HepG2 (cell line): ENCODE data around the gene POLR1H. TPM values are rescaled to one million over a fixed set of nuclear protein-coding genes. Genes with fewer than 3 reads are reported as not detected.

Experiments used
- ATAC-seq: fragments of 200-7000 bp; cut with Tn5 transposase; 3 replicates; pipeline ENCODE4 v1.9.1; 2020; ENCODE audit warnings: mild to moderate bottlenecking, moderate library complexity
- BruUV-seq: library from RNA; stranded (reverse); fragments of 400-500 nt; replicated peaks from 2 replicates; lab custom pipeline; 2021; lab: Mats Ljungman, UMichigan
- CTCF ChIA-PET: fragments of 300-600 bp; formaldehyde crosslinking; extraction: SDS; loops from one replicate; lab custom pipeline; 2021; ENCODE audit warnings: low total read pairs, inconsistent platforms, low intra/inter-chr PET ratio; lab: Yijun Ruan, JAX
- POLR2A ChIA-PET: fragments of 350-600 bp; sonication (Branson Sonifier 250); formaldehyde crosslinking; loops from one replicate; lab custom pipeline; 2020; ENCODE audit warnings: antibody characterized with exemption, inconsistent platforms; lab: Yijun Ruan, JAX
- DNase-seq: peaks from one replicate; pipeline ENCODE4 v3.0.0-alpha.2; 2015; ENCODE audit warnings: low spot score
- FAIRE-seq: peaks from 3 replicates; lab custom pipeline; 2011; peaks lifted over from hg19 to GRCh38; lab: Jason Lieb, UNC
- H2AFZ ChIP-seq: one replicate; pipeline ENCODE4 v1.6.1; 2011; ENCODE audit warnings: low read length, inconsistent platforms
- H3K27ac ChIP-seq: fragments of 300-600 bp; 3 replicates; pipeline ENCODE4 v1.8.0; 2011; ENCODE audit warnings: mixed run types, mild to moderate bottlenecking, mixed read lengths, low read length, inconsistent platforms; ENCODE audit not compliant: insufficient read depth; ENCODE audit errors: extremely low read length
- H3K27me3 ChIP-seq, 2 experiments: fragments of 200-600 bp in 1 of 2; 2 replicates in 1 of 2; 3 replicates in 1 of 2; pipeline versions ENCODE4 v1.6.0 to v1.8.0; 2011; ENCODE audit warnings: low read length in 2 of 2, mild to moderate bottlenecking in 2 of 2, moderate library complexity in 2 of 2, inconsistent platforms in 1 of 2; ENCODE audit not compliant: insufficient read depth in 2 of 2, control insufficient read depth in 1 of 2
- H3K36me3 ChIP-seq, 2 experiments: fragments of 200-600 bp in 1 of 2; replicated peaks in 1 of 2; 2 replicates in 1 of 2; 3 replicates in 1 of 2; pipeline versions ENCODE4 v1.5.1 to v1.8.0; 2011; ENCODE audit warnings: low read length in 2 of 2, inconsistent platforms in 1 of 2; ENCODE audit not compliant: insufficient read depth in 2 of 2, control insufficient read depth in 1 of 2
- H3K4me1 ChIP-seq: 2 replicates; pipeline ENCODE4 v1.5.1; 2012; ENCODE audit warnings: low read length, inconsistent platforms; ENCODE audit not compliant: insufficient read depth
- H3K4me2 ChIP-seq: 2 replicates; pipeline ENCODE4 v1.6.0; 2011; ENCODE audit warnings: low read depth, low read length, inconsistent platforms
- H3K4me3 ChIP-seq, 3 experiments: fragments of 200-600 bp in 1 of 3; sonication (generic), shearing (Covaris generic) in 1 of 3; replicated peaks in 1 of 3; 2 replicates each; pipeline ENCODE4 v1.5.1; 2011 to 2016; ENCODE audit warnings: low read length in 3 of 3, inconsistent platforms in 2 of 3, low read depth in 2 of 3, mild to moderate bottlenecking in 2 of 3, control low read depth in 1 of 3, mixed read lengths in 1 of 3; ENCODE audit not compliant: insufficient read depth in 1 of 3
- H3K79me2 ChIP-seq: one replicate; pipeline ENCODE4 v1.6.1; 2011; ENCODE audit warnings: low read length, inconsistent platforms; ENCODE audit not compliant: insufficient read depth
- H3K9ac ChIP-seq: 2 replicates; pipeline ENCODE4 v1.6.0; 2011; ENCODE audit warnings: mild to moderate bottlenecking, low read depth, low read length, inconsistent platforms; ENCODE audit not compliant: insufficient read depth
- H3K9me3 ChIP-seq: 2 replicates; pipeline ENCODE4 v1.5.1; 2012; ENCODE audit warnings: mild to moderate bottlenecking, low read length
- H4K20me1 ChIP-seq: 2 replicates; pipeline ENCODE4 v1.6.0; 2011; ENCODE audit warnings: inconsistent platforms, mild to moderate bottlenecking, low read length, moderate library complexity; ENCODE audit not compliant: insufficient read depth
- EP300 ChIP-seq, 3 experiments: sonication (generic) in 1 of 3; formaldehyde crosslinking in 1 of 3; IDR thresholded peaks; 2 replicates each; pipeline versions ENCODE4 v1.5.1 to v1.6.1; 2011 to 2020; ENCODE audit warnings: low read depth in 2 of 3, low read length in 2 of 3, borderline replicate concordance in 1 of 3, improper control_type of control experiment in 1 of 3, mild to moderate bottlenecking in 1 of 3, missing genetic modification reagents in 1 of 3, moderate library complexity in 1 of 3
- KLF13 ChIP-seq: sonication (generic); formaldehyde crosslinking; IDR thresholded peaks from 2 replicates; pipeline ENCODE4 v1.4.0; 2020; ENCODE audit warnings: mild to moderate bottlenecking, missing genetic modification reagents
- MLLT10 ChIP-seq: sonication (generic); formaldehyde crosslinking; IDR thresholded peaks from 2 replicates; pipeline ENCODE4 v1.4.0; 2020; ENCODE audit warnings: missing genetic modification reagents
- NPAS2 ChIP-seq: sonication (generic); formaldehyde crosslinking; IDR thresholded peaks from 2 replicates; pipeline ENCODE4 v1.8.0; 2022; ENCODE audit warnings: mild to moderate bottlenecking, missing genetic modification reagents, borderline replicate concordance
- ONECUT2 ChIP-seq: sonication (generic); formaldehyde crosslinking; IDR thresholded peaks from 2 replicates; pipeline ENCODE4 v1.4.0; 2020; ENCODE audit warnings: missing genetic modification reagents
- REL ChIP-seq: sonication (generic); formaldehyde crosslinking; conservative IDR thresholded peaks from 2 replicates; pipeline ENCODE4 v1.8.0; 2022; ENCODE audit warnings: mild to moderate bottlenecking, missing genetic modification reagents, moderate library complexity
- SALL1 ChIP-seq: sonication (generic); formaldehyde crosslinking; IDR thresholded peaks from 2 replicates; pipeline ENCODE4 v1.8.0; 2022; ENCODE audit warnings: mild to moderate bottlenecking, missing genetic modification reagents
- SAP130 ChIP-seq: IDR thresholded peaks from 2 replicates; pipeline ENCODE4 v1.6.1; 2016; ENCODE audit warnings: low read depth
- SMYD3 ChIP-seq: sonication (generic); formaldehyde crosslinking; IDR thresholded peaks from 2 replicates; pipeline ENCODE4 v1.8.1; 2023; ENCODE audit warnings: mild to moderate bottlenecking, missing genetic modification reagents
- SOX5 ChIP-seq: IDR thresholded peaks from 2 replicates; pipeline ENCODE4 v1.6.1; 2016; ENCODE audit warnings: borderline replicate concordance
- SRSF1 ChIP-seq: fragments of 200-400 bp; formaldehyde crosslinking; optimal IDR thresholded peaks from 2 replicates; pipeline ENCODE3; 2017; ENCODE audit warnings: mild to moderate bottlenecking, low read depth, low read length, moderate library complexity
- TMF1 ChIP-seq: sonication (generic); formaldehyde crosslinking; IDR thresholded peaks from 2 replicates; pipeline ENCODE4 v1.8.1; 2022; ENCODE audit warnings: low read depth, missing genetic modification reagents
- TOPORS ChIP-seq: sonication (generic); formaldehyde crosslinking; IDR thresholded peaks from 2 replicates; pipeline ENCODE4 v1.8.0; 2023; ENCODE audit warnings: mild to moderate bottlenecking, missing genetic modification reagents
- TP53 ChIP-seq: sonication (generic); formaldehyde crosslinking; conservative IDR thresholded peaks from 2 replicates; pipeline ENCODE4 v1.4.0; 2020; ENCODE audit warnings: missing genetic modification reagents
- ZBTB10 ChIP-seq: sonication (generic); formaldehyde crosslinking; IDR thresholded peaks from 2 replicates; pipeline ENCODE4 v1.4.0; 2020; ENCODE audit warnings: missing genetic modification reagents, borderline replicate concordance
- ZNF260 ChIP-seq: sonication (generic); formaldehyde crosslinking; IDR thresholded peaks from 2 replicates; pipeline ENCODE4 v1.4.0; 2020; ENCODE audit warnings: missing genetic modification reagents, low read depth, mild to moderate bottlenecking, borderline replicate concordance
- ZNF703 ChIP-seq: sonication (generic); formaldehyde crosslinking; IDR thresholded peaks from 2 replicates; pipeline ENCODE4 v1.5.1; 2020; ENCODE audit warnings: missing genetic modification reagents, mild to moderate bottlenecking, moderate library complexity, borderline replicate concordance
- ZNF781 ChIP-seq: sonication (generic); formaldehyde crosslinking; IDR thresholded peaks from 2 replicates; pipeline ENCODE4 v1.5.1; 2020; ENCODE audit warnings: borderline replicate concordance, mild to moderate bottlenecking, missing genetic modification reagents; ENCODE audit errors: not compliant biosample characterization
- ZNF788 ChIP-seq: sonication (generic); formaldehyde crosslinking; IDR thresholded peaks from 2 replicates; pipeline ENCODE4 v1.5.0; 2020; ENCODE audit warnings: mild to moderate bottlenecking, missing genetic modification reagents, borderline replicate concordance
- WGBS: methylation state at CpG from one replicate; pipeline ENCODE4 v1.1.6; 2017; ENCODE audit warnings: low lambda C conversion rate; 5-methylcytosine and 5-hydroxymethylcytosine counted together
- in situ Hi-C: cut with HindIII; loops from 2 replicates; pipeline ENCODE4 v1.10.0; 2017; ENCODE audit warnings: low pct_unique_long_range_greater_than_20kb; ENCODE audit not compliant: extremely low pct_ligation_motif_present
- intact Hi-C: fragments of 100-400 bp; cut with micrococcal nuclease; formaldehyde crosslinking; loops from one replicate; pipeline ENCODE4 v1.10.0; 2022; ENCODE audit not compliant: unreplicated experiment
- polyA plus RNA-seq, 8 experiments: library from polyadenylated mRNA; depleted of rRNA in 3 of 8; stranded (reverse) in 7 of 8; unstranded in 1 of 8; fragments of >200 nt; fragmentation: Illumina TruSeq in 4 of 8; extraction: Trizol in 4 of 8; gene quantifications; 2 replicates each; pipeline versions ENCODE4 v1.2.1 to v1.2.3, GENCODE V29; 2011 to 2016; ENCODE audit warnings: low read depth in 4 of 8, missing spikeins in 1 of 8, mixed read lengths in 1 of 8; ENCODE audit not compliant: insufficient read depth in 1 of 8
- total RNA-seq, 5 experiments: library from RNA; depleted of rRNA; stranded (reverse); fragments of >200 nt; fragmentation: Illumina TruSeq; extraction: Trizol; gene quantifications; 2 replicates each; pipeline ENCODE4 v1.2.3, GENCODE V29; 2016; ENCODE audit warnings: low read depth in 1 of 5

POLR1H gene
- total and polyA plus RNA-seq, 2 of the 13 experiments (the other 11 are each of a cell fraction or from before 2014, with no cell fraction given) = 61.4 to 79.8 TPM

- Histone ChIP-seq H3K36me3 (no peaks in the 10 kb centered on the region), H3K4me2 (peak overlapping the region; percentile 96), H3K9ac (peak overlapping the region; percentile 79), H2AFZ (no peak overlapping the region), H3K27me3 (no peaks in the 10 kb centered on the region; a peak in 1 of 5 replicates), H3K79me2 (peaks cover 9% of the 10 kb centered on the region), H3K27ac (peak overlapping the region; percentile 79), H3K4me3 (peak overlapping the region; percentile 63 to 77 (median 71)), H3K4me1 (peaks cover 80% of the 10 kb centered on the region), H3K9me3 (no peaks in the 10 kb centered on the region), H4K20me1 (no peaks in the 10 kb centered on the region)
- CTCF ChIA-PET = interaction anchor here (3.4 to 6.0 kb wide), 2 partner anchors 30 to 69 kb away, joined by 46 to 140 read pairs; no protein-coding TSS in a partner anchor
- in situ Hi-C loops = loop anchor here (5.0 kb wide), 1 partner anchor 71 kb away; no protein-coding TSS in a partner anchor
- DNase-seq (peak; percentile 92), FAIRE-seq (peak; percentile 77), ATAC-seq (peak; percentile 65)
- intact Hi-C loops = no loop called here
- POLR2A ChIA-PET = interaction anchor here (1.0 to 3.1 kb wide), 17 partner anchors 8 to 193 kb away, joined by 3 to 35 read pairs (median 9); partner anchors contain the start of genes POLR1H, PPP1R11, TRIM15 and TRIM26
- 1% methylated on average over 34 of the region's 47 CpGs for WGBS
- no TSS peak for BruUV-seq
- TF ChIP-seq NPAS2 (CRISPR knock-in tag) = peak; percentile 81; the same call in 1 of the 2 replicates
- no peak for TF ChIP-seq TMF1 (CRISPR knock-in tag)
- TF ChIP-seq TOPORS (CRISPR knock-in tag) = no peak
- 0 out of 2 replicates have a peak, but pooled peaks have one; percentile 65 for TF ChIP-seq ZNF260
- TF ChIP-seq REL (CRISPR knock-in tag) = peak; percentile 85
- TF ChIP-seq ZBTB10 (CRISPR knock-in tag) = peak; percentile 98
- no peak for TF ChIP-seq KLF13 (CRISPR knock-in tag)
- TF ChIP-seq EP300 (IDR thresholded peaks at IDR 0.05; ENCODE audit: low read depth in 2 of 2, low read length in 2 of 2) = peak in 1 of 2 experiments; percentile 72; a peak in 2 of 4 replicates
- TF ChIP-seq EP300 (CRISPR knock-in tag; IDR thresholded peaks at IDR 0.05; ENCODE audit: borderline replicate concordance) = peak; percentile 45; the same call in 1 of the 2 replicates
- no peak for TF ChIP-seq SMYD3 (CRISPR knock-in tag)
- no peak for TF ChIP-seq ONECUT2 (CRISPR knock-in tag)
- 0 out of 2 replicates have a peak, but pooled peaks have one; percentile 75 for TF ChIP-seq ZNF703 (CRISPR knock-in tag)
- TF ChIP-seq MLLT10 = no peak
- no peak for TF ChIP-seq TP53 (CRISPR knock-in tag)
- TF ChIP-seq SOX5 (CRISPR knock-in tag) = peak; percentile 91; the same call in 1 of the 2 replicates
- peak; percentile 94 for TF ChIP-seq ZNF788 (CRISPR knock-in tag)
- no peak for TF ChIP-seq SRSF1
- no peak for TF ChIP-seq ZNF781 (CRISPR knock-in tag)
- TF ChIP-seq SAP130 (CRISPR knock-in tag) = peak; percentile 89
- TF ChIP-seq SALL1 (CRISPR knock-in tag) = peak; percentile 93; the same call in 1 of the 2 replicates
These were observed 39.7 kb downstream of the POLR1H start for GRCh38 chr6:30100585-30101443.
